ENCODE results near the gene TTF1. TPM values are rescaled to one million over a fixed set of nuclear protein-coding genes. Genes with fewer than 3 reads are reported as not detected.

TTF1 gene
- total and polyA plus RNA-seq, 2 of the 13 experiments (the other 11 are each of a cell fraction or from before 2014, with no cell fraction given), result 3.4 to 9.8 TPM

GRCh38 chr9:132350861-132351315 lies 55.8 kb downstream of the TTF1 start:
- Histone ChIP-seq H3K27me3 (ENCODE audit: control insufficient read depth in 1 of 2, insufficient read depth in 2 of 2, low read length in 2 of 2) (no peaks in the 10 kb centered on the region; a peak in 1 of 5 replicates), H3K4me2 (ENCODE audit: low read depth, low read length) (no peak overlapping the region), H2AFZ (ENCODE audit: low read length) (no peak overlapping the region), H3K9ac (ENCODE audit: insufficient read depth, low read depth, low read length) (no peak overlapping the region), H4K20me1 (ENCODE audit: insufficient read depth, low read length) (0 out of 2 replicates have a peak, but pooled peaks cover 3% of the 10 kb centered on the region), H3K36me3 (replicated peaks in 1 of 2; ENCODE audit: control insufficient read depth in 1 of 2, insufficient read depth in 2 of 2, low read length in 2 of 2) (peaks cover 3 to 62% of the 10 kb centered on the region in 2 experiments; a peak in 4 of 5 replicates), H3K9me3 (ENCODE audit: low read length) (no peaks in the 10 kb centered on the region), H3K27ac (ENCODE audit: extremely low read length, insufficient read depth, low read length) (no peak overlapping the region), H3K4me1 (ENCODE audit: insufficient read depth, low read length) (peaks cover 43% of the 10 kb centered on the region), H3K79me2 (ENCODE audit: insufficient read depth, low read length) (peaks cover 38% of the 10 kb centered on the region), H3K4me3 (replicated peaks in 1 of 3; ENCODE audit: insufficient read depth in 1 of 3, low read depth in 2 of 3, low read length in 3 of 3) (no peak overlapping the region)
- TF ChIP-seq ZNF724P (CRISPR knock-in tag; IDR thresholded peaks at IDR 0.05; ENCODE audit: borderline replicate concordance), result no peak
- no peak for TF ChIP-seq ZSCAN30 (CRISPR knock-in tag; IDR thresholded peaks at IDR 0.05)
- no peak for TF ChIP-seq NPAS2 (CRISPR knock-in tag; IDR thresholded peaks at IDR 0.05; ENCODE audit: borderline replicate concordance)
- TF ChIP-seq ZNF367 (CRISPR knock-in tag; IDR thresholded peaks at IDR 0.05; ENCODE audit: borderline replicate concordance), result no peak
- TF ChIP-seq ZNF543 (CRISPR knock-in tag; IDR thresholded peaks at IDR 0.05), result no peak
- TF ChIP-seq, protein P1, sequence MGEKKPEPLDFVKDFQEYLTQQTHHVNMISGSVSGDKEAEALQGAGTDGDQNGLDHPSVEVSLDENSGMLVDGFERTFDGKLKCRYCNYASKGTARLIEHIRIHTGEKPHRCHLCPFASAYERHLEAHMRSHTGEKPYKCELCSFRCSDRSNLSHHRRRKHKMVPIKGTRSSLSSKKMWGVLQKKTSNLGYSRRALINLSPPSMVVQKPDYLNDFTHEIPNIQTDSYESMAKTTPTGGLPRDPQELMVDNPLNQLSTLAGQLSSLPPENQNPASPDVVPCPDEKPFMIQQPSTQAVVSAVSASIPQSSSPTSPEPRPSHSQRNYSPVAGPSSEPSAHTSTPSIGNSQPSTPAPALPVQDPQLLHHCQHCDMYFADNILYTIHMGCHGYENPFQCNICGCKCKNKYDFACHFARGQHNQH (CRISPR knock-in tag; IDR thresholded peaks at IDR 0.05), result no peak
- TF ChIP-seq ZNF468 (CRISPR knock-in tag; IDR thresholded peaks at IDR 0.05), result no peak
- no peak for TF ChIP-seq NR2F2 (IDR thresholded peaks at IDR 0.05; ENCODE audit: borderline replicate concordance, low read depth)
- TF ChIP-seq SRSF4 (IDR thresholded peaks at IDR 0.05; ENCODE audit: low read depth, low read length, poor library complexity, severe bottlenecking), result no peak
- TF ChIP-seq NFE2L1 (CRISPR knock-in tag; IDR thresholded peaks at IDR 0.05; ENCODE audit: borderline replicate concordance), result no peak
- TF ChIP-seq PCBP1 (IDR thresholded peaks at IDR 0.05; ENCODE audit: borderline replicate concordance, low read depth, low read length), result no peak
- TF ChIP-seq DNMT1 (CRISPR knock-in tag; IDR thresholded peaks at IDR 0.05), result no peak
- TF ChIP-seq PHF20 (CRISPR knock-in tag; IDR thresholded peaks at IDR 0.05), result no peak
- TF ChIP-seq MIER2 (CRISPR knock-in tag; IDR thresholded peaks at IDR 0.05), result no peak
- no peak for TF ChIP-seq ZSCAN31 (CRISPR knock-in tag; IDR thresholded peaks at IDR 0.05; ENCODE audit: low read depth)
- no peak for TF ChIP-seq ZNF431 (CRISPR knock-in tag; IDR thresholded peaks at IDR 0.05; ENCODE audit: borderline replicate concordance, low read depth)
- no peak for TF ChIP-seq PATZ1 (CRISPR knock-in tag; IDR thresholded peaks at IDR 0.05)
- TF ChIP-seq, protein P2, sequence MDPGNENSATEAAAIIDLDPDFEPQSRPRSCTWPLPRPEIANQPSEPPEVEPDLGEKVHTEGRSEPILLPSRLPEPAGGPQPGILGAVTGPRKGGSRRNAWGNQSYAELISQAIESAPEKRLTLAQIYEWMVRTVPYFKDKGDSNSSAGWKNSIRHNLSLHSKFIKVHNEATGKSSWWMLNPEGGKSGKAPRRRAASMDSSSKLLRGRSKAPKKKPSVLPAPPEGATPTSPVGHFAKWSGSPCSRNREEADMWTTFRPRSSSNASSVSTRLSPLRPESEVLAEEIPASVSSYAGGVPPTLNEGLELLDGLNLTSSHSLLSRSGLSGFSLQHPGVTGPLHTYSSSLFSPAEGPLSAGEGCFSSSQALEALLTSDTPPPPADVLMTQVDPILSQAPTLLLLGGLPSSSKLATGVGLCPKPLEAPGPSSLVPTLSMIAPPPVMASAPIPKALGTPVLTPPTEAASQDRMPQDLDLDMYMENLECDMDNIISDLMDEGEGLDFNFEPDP (CRISPR knock-in tag; conservative IDR thresholded peaks at IDR 0.05), result no peak
- 93% methylated on average over 6 of the region's 6 CpGs for WGBS (ENCODE audit: low lambda C conversion rate)
- CTCF ChIA-PET (ENCODE audit: low intra/inter-chr PET ratio, low total read pairs), result no interaction called here
- DNase-seq (ENCODE audit: low spot score), result no peak
- ATAC-seq, result no peak
- POLR2A ChIA-PET, result no interaction called here
- intact Hi-C loops (cut with micrococcal nuclease; ENCODE audit: unreplicated experiment) (no loop called here), in situ Hi-C loops (cut with HindIII; ENCODE audit: extremely low pct_ligation_motif_present, low pct_unique_long_range_greater_than_20kb) (no loop called here)
- FAIRE-seq, result no peak
- no TSS peak for BruUV-seq (replicated peaks)

All from HepG2 (cell line).